ENCODE results near the gene LHFPL5. TPM values are rescaled to one million over a fixed set of nuclear protein-coding genes. Genes with fewer than 3 reads are reported as not detected.
A peak's percentile ranks its signal among the peaks of the same experiment; 100 is the strongest.

The LHFPL5 gene
- total RNA-seq (under 1 TPM; 0.44 to 0.79 TPM), polyA plus RNA-seq (ENCODE audit: insufficient read length in 2 of 2) (1 to 10 TPM; 1.5 to 2.0 TPM)
- long read RNA-seq, donor 1 = 0 reads
- long read RNA-seq, donor 2 = 0 reads
- long read RNA-seq, donor 3 = 0 reads
- long read RNA-seq, donor 4 = 0 reads

DNA sequence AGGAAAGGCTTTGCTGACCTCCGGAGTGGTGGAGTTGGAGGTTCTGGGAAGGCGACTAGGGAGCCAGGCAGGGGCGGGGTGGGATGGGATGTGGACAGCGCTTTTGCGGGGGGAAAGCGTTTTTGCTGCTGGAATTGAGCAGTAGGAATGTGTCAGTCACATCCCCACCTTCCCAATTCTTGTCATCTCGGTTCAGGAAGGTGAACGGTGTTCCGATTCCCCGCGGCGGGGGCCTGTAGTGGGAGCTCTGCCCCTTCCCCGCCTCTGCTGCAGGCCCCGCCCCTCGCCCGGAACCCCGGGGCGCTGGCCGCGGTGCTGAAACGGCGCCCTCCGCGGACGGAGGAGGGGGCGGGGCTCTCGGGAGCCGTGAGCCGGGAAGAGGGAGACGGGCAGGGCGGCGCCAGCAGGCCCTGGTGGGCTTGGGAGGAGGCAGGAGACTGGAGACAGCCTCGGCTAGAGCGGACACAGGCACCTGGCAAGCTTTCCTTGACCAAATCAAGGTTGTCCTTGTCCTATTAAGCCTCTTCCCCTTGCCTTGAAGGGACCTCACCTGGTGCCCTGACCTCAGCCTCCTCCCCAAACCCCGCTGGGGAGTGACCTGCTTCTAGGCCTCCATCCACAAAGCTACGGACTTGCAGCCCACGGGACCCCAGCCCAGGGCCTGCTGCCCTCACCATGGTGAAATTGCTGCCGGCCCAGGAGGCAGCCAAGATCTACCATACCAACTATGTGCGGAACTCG, at the start of gene LHFPL5:
Gene LHFPL5, plus strand, starts transcription at position 357 of the 741 bp plus-strand sequence. Its CDS starts 319 bp downstream, at position 676.
- DNase-seq (ENCODE audit: low read depth in 4 of 6, low spot score in 6 of 6) = peak in 3 of 6 donors; percentile 35 to 76 (median 74)
- Histone ChIP-seq H3K36me3 (ENCODE audit: control insufficient read depth, insufficient read depth, low read length) (no peaks in the 10 kb centered on the region), H3K4me1 (ENCODE audit: control insufficient read depth, insufficient read depth, low read length) (peaks cover 12% of the 10 kb centered on the region), H3K9me3 (ENCODE audit: control insufficient read depth, insufficient read depth, low read length) (no peaks in the 10 kb centered on the region), H3K27me3 (ENCODE audit: control insufficient read depth, insufficient read depth, low read length) (no peaks in the 10 kb centered on the region), H3K27ac (ENCODE audit: low read depth, low read length) (no peak within 1 kb of the TSS), H3K4me3 (ENCODE audit: low read depth, low read length) (no peak within 1 kb of the TSS)
- 13% methylated on average over 37 of the region's 40 CpGs for WGBS (ENCODE audit: insufficient coverage)

DNA sequence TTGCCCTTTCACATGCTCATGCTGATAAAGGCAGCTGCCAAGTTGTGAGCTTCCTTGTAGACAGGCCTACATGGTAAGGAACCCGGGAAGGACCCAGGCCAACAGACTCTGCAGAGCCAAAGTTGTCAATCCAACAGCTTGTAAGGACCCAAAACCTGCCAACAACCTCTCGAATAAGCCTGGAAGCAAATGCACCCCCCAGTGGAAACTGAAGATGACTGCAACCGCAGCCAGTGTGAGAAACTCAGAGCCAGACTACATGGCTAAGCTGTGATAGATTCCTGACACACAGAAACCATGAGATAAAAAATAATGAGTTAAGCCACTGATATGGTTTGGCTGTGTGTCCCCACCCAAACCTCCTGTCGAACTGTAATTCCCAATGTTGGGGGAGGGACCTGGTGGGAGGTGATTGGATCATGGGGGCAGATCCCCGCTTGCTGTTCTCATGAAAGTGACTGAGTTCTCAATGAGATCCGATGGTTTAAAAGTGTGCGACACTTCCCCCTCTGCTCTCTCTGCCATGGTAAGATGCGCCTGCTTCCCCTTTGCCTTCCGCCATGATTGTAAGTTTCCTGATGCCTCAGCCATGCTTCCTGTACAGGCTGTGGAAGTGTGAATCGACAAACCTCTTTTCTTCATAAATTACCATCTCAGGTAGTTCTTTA, 47.6 kb upstream of the LHFPL5 start:
- Histone ChIP-seq H3K9me3 (ENCODE audit: control insufficient read depth, insufficient read depth, low read length) (no peaks in the 10 kb centered on the region), H3K36me3 (ENCODE audit: control insufficient read depth, insufficient read depth, low read length) (no peaks in the 10 kb centered on the region), H3K27me3 (ENCODE audit: control insufficient read depth, insufficient read depth, low read length) (no peaks in the 10 kb centered on the region), H3K27ac (ENCODE audit: low read depth, low read length) (no peak overlapping the region), H3K4me3 (ENCODE audit: low read depth, low read length) (no peak overlapping the region), H3K4me1 (ENCODE audit: control insufficient read depth, insufficient read depth, low read length) (no peaks in the 10 kb centered on the region)
- WGBS (ENCODE audit: insufficient coverage) = 64% methylated on average over 5 of the region's 10 CpGs
- peak in 3 of 6 donors; percentile 5 to 91 (median 59) for DNase-seq (ENCODE audit: low read depth in 4 of 6, low spot score in 6 of 6)

DNA sequence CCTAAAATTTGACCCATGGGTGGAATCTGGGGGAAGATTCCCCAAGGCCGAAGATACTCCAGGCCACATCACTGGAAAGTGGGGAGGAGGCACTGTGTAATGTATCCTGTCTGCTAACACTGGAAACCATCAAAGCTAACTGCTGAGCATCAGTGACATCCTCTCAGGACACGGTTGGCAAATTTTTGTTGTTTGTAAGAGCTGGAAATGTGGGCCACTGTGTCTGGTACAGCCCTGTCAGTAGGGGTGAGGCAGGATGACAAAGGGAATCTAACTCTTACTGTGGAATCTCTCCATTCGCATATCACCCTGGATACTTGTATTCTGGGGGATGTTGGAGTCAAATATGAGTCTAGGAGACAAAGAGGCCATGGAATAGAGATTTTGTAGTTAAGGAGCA, 45.7 kb upstream of the LHFPL5 start:
- 100% methylated on average over 2 of the region's 3 CpGs for WGBS (ENCODE audit: insufficient coverage)
- H3K4me3 ChIP-seq (ENCODE audit: low read depth, low read length) = no peak overlapping the region

DNA sequence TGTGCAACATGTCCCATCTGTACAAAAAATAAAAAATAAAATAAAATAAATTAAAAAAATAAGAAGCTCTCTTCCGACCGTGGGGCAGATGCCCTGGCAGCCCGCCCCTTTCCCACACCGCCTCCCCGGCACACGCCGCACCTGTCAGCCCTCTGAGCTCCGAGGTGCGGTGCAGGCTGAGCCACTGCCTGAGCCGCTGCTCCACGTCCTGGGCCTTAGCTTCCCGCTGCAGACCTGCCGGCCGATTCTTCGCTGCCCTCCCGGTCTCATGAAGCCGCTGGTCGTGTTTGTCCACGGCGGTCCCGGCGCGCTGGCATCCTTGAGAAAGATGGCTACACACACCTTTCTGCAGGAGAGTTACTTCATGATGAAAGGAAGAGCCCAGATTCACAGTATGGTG, 39.4 kb upstream of the LHFPL5 start:
- peaks cover 22% of the 10 kb centered on the region for H3K27me3 ChIP-seq (ENCODE audit: control insufficient read depth, insufficient read depth, low read length)

More for the DNA sequence above, 45.7 kb upstream of the LHFPL5 start:
- Histone ChIP-seq H3K27ac (ENCODE audit: low read depth, low read length) (no peak overlapping the region), H3K9me3 (ENCODE audit: control insufficient read depth, insufficient read depth, low read length) (no peaks in the 10 kb centered on the region), H3K4me1 (ENCODE audit: control insufficient read depth, insufficient read depth, low read length) (peaks cover 4% of the 10 kb centered on the region), H3K27me3 (ENCODE audit: control insufficient read depth, insufficient read depth, low read length) (peaks cover 12% of the 10 kb centered on the region), H3K36me3 (ENCODE audit: control insufficient read depth, insufficient read depth, low read length) (no peaks in the 10 kb centered on the region)
- DNase-seq (ENCODE audit: low read depth in 4 of 6, low spot score in 6 of 6) = no peak

DNA sequence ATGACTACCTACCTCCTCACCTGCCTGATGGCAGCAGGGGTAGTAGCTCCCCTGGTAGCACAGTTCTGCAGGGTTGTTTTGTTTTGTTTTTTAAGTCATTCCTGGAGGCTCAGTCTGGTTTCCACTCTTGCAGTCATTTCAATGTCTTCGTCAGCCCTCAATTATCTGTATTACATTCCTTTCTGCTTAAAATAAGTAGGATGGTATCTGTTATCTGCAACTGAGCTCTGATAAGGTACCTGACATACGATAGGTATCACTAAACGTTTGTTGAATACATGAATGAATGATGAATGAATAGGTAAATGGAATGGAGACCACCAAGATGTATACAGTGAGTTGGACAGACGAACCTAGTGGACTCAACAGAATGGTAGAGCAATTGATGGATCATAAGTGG, 35.9 kb upstream of the LHFPL5 start:
- Histone ChIP-seq H3K27ac (ENCODE audit: low read depth, low read length) (no peak overlapping the region), H3K4me3 (ENCODE audit: low read depth, low read length) (no peak overlapping the region), H3K4me1 (ENCODE audit: control insufficient read depth, insufficient read depth, low read length) (peaks cover 6% of the 10 kb centered on the region), H3K9me3 (ENCODE audit: control insufficient read depth, insufficient read depth, low read length) (no peaks in the 10 kb centered on the region), H3K27me3 (ENCODE audit: control insufficient read depth, insufficient read depth, low read length) (peaks cover 13% of the 10 kb centered on the region), H3K36me3 (ENCODE audit: control insufficient read depth, insufficient read depth, low read length) (no peaks in the 10 kb centered on the region)
- no peak for DNase-seq (ENCODE audit: low read depth in 4 of 6, low spot score in 6 of 6)
- WGBS (ENCODE audit: insufficient coverage) = 88% methylated on average over 3 of the region's 4 CpGs

More for the DNA sequence above, 39.4 kb upstream of the LHFPL5 start:
- H3K9me3 ChIP-seq (ENCODE audit: control insufficient read depth, insufficient read depth, low read length) = no peaks in the 10 kb centered on the region
- DNase-seq (ENCODE audit: low read depth in 4 of 6, low spot score in 6 of 6) = no peak
- no peak overlapping the region for H3K27ac ChIP-seq (ENCODE audit: low read depth, low read length)
- H3K4me1 ChIP-seq (ENCODE audit: control insufficient read depth, insufficient read depth, low read length) = peaks cover 8% of the 10 kb centered on the region
- H3K36me3 ChIP-seq (ENCODE audit: control insufficient read depth, insufficient read depth, low read length) = no peaks in the 10 kb centered on the region
- no peak overlapping the region for H3K4me3 ChIP-seq (ENCODE audit: low read depth, low read length)
- 90% methylated on average over 23 of the region's 23 CpGs for WGBS (ENCODE audit: insufficient coverage)

DNA sequence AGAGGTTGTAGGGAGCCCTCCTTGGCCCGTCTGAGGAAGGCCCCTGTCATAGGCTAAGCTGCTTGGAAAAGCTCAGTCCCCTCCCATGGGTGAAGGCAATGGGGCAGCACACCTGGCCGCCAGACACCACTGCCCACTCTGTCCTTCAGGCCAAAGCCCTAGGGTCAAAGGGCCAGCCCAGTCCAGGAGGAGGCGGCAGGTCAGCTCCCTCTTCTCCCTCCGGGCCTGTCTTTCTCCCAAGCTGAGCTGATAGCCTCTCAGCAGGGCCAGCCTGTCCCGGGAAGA, 33.9 kb upstream of the LHFPL5 start:
- 90% methylated on average over 2 of the region's 5 CpGs for WGBS (ENCODE audit: insufficient coverage)
- Histone ChIP-seq H3K4me1 (ENCODE audit: control insufficient read depth, insufficient read depth, low read length) (peaks cover 3% of the 10 kb centered on the region), H3K27me3 (ENCODE audit: control insufficient read depth, insufficient read depth, low read length) (peaks cover 7% of the 10 kb centered on the region), H3K9me3 (ENCODE audit: control insufficient read depth, insufficient read depth, low read length) (no peaks in the 10 kb centered on the region), H3K27ac (ENCODE audit: low read depth, low read length) (no peak overlapping the region), H3K36me3 (ENCODE audit: control insufficient read depth, insufficient read depth, low read length) (no peaks in the 10 kb centered on the region), H3K4me3 (ENCODE audit: low read depth, low read length) (no peak overlapping the region)
- DNase-seq (ENCODE audit: low read depth in 4 of 6, low spot score in 6 of 6) = no peak

DNA sequence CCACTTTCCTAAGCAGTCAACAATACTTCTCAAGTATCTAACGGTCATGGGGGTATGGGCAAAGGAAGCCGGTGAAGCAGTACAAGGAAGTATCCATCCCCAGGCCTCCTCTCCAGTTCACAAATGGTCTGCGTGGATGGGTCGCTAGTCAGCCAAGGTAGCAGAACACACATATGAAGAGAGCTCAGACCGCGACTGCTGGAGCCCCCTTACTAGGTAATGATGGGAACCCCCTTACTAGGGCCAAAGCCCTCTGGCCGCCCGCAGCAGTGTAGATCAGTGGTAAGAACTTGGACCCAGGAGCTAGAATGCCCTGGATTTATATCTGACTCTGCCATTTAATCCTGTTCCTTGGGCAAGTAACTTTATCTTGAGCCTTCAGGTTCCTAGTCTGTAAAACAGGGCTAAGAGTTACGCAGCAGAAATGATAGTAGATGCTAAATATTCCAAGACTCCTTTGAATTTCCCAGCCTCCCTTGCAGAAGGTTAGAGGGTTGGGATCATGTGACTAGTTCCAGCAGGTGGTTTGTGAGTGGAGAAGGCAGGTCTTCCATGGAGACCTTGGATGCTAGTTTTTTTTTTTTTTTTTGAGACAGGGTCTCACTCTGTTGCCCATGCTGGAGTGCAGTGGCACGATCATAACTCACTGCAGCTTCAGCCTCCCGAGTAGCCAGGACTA, 30.9 kb upstream of the LHFPL5 start:
- Histone ChIP-seq H3K27ac (ENCODE audit: low read depth, low read length) (no peak overlapping the region), H3K36me3 (ENCODE audit: control insufficient read depth, insufficient read depth, low read length) (no peaks in the 10 kb centered on the region), H3K9me3 (ENCODE audit: control insufficient read depth, insufficient read depth, low read length) (no peaks in the 10 kb centered on the region), H3K27me3 (ENCODE audit: control insufficient read depth, insufficient read depth, low read length) (peaks cover 11% of the 10 kb centered on the region), H3K4me1 (ENCODE audit: control insufficient read depth, insufficient read depth, low read length) (peaks cover 4% of the 10 kb centered on the region), H3K4me3 (ENCODE audit: low read depth, low read length) (no peak overlapping the region)
- DNase-seq (ENCODE audit: low read depth in 4 of 6, low spot score in 6 of 6) = no peak
- 93% methylated on average over 6 of the region's 11 CpGs for WGBS (ENCODE audit: insufficient coverage)

DNA sequence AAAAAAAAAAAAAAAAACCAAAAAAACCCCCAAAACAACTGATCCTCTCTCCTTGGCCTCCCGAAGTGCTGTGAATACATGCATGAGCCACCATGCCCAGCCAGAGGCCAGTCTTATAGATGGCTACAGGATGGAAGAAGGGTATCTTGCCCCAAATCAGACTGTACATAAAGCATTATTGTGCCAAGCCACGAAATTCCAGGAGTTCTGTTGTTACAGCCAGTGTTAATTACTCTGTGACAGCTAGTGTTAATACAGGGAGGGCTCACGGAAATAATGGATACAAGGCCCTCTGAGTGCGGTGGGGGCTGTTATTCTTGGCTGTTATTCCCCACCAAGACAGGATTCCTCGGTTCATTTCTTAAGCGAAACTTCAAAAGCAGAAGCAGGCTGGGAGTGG, 30.1 kb upstream of the LHFPL5 start:
- H3K9me3 ChIP-seq (ENCODE audit: control insufficient read depth, insufficient read depth, low read length) = no peaks in the 10 kb centered on the region
- no peak overlapping the region for H3K4me3 ChIP-seq (ENCODE audit: low read depth, low read length)
- H3K27me3 ChIP-seq (ENCODE audit: control insufficient read depth, insufficient read depth, low read length) = peaks cover 11% of the 10 kb centered on the region
- 60% methylated on average over 4 of the region's 6 CpGs for WGBS (ENCODE audit: insufficient coverage)
- no peaks in the 10 kb centered on the region for H3K36me3 ChIP-seq (ENCODE audit: control insufficient read depth, insufficient read depth, low read length)
- H3K27ac ChIP-seq (ENCODE audit: low read depth, low read length) = no peak overlapping the region
- DNase-seq (ENCODE audit: low read depth in 4 of 6, low spot score in 6 of 6) = no peak
- H3K4me1 ChIP-seq (ENCODE audit: control insufficient read depth, insufficient read depth, low read length) = peaks cover 4% of the 10 kb centered on the region

DNA sequence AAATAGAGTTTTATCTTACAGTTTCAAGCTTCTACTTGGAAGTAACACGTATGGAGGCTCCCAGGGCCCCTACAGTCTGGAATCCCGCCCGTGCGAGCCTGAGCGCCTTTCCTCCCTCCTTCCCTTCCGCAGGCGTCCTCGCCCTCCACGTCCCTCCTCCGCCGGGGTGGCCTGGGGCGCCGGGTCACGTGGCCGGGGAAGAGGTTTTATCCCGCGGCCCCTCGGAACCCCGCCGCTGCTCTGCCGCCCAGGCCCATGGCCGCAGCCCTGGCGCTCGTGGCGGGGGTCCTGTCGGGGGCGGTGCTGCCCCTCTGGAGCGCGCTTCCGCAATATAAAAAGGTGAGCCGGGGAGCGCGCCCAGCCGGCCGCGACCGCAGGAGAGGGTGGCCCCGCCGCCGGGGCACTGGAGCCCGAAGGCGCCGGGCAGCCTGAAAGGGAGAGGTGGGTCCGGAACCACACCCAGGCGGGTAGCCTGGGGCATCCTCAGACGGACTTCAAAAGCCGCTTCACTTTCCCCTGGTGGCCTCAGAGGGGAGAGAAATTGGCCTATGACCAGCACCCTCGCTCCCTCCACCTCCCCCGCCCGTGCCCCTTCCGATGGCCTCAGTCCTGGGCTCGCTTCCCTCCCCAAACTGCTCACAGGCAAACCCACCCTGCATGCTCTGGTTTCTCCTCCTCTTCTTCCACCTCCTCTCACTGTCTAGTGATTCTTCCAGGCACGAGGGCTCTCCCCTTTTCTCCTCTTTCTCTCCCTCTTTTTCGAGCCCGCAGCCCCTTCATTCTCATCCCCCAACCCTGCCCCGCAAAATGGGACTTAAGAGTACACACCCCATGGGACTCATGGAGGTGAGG, 28.6 kb upstream of the LHFPL5 start, which contains the start of gene CLPSL2:
Gene CLPSL2, plus strand, starts transcription at position 235 of the 852 bp plus-strand sequence. Its CDS starts 21 bp downstream, at position 256.
- no peaks in the 10 kb centered on the region for H3K36me3 ChIP-seq (ENCODE audit: control insufficient read depth, insufficient read depth, low read length)
- under 1% methylated on average over 53 of the region's 56 CpGs for WGBS (ENCODE audit: insufficient coverage)
- H3K4me3 ChIP-seq (ENCODE audit: low read depth, low read length) = peak within 1 kb of the TSS; percentile 18
- H3K27ac ChIP-seq (ENCODE audit: low read depth, low read length) = no peak within 1 kb of the TSS
- H3K4me1 ChIP-seq (ENCODE audit: control insufficient read depth, insufficient read depth, low read length) = peaks cover 4% of the 10 kb centered on the region
- peak in 2 of 6 donors; percentile 27 to 29 for DNase-seq (ENCODE audit: low read depth in 4 of 6, low spot score in 6 of 6)
- no peaks in the 10 kb centered on the region for H3K9me3 ChIP-seq (ENCODE audit: control insufficient read depth, insufficient read depth, low read length)
- peaks cover 11% of the 10 kb centered on the region for H3K27me3 ChIP-seq (ENCODE audit: control insufficient read depth, insufficient read depth, low read length)
